ENCODE data around the gene SLC22A13. TPM values are rescaled to one million over a fixed set of nuclear protein-coding genes. Genes with fewer than 3 reads are reported as not detected.
"Not testable (repeated sequence)": the region's sequence is repeated elsewhere in the genome, so short reads cannot be mapped to it uniquely, and the experiment has no call there.

The SLC22A13 gene
- total RNA-seq, 4 donors from 2014 or later = 0.29 to 0.58 (median 0.51) TPM; not detected in 1

DNA sequence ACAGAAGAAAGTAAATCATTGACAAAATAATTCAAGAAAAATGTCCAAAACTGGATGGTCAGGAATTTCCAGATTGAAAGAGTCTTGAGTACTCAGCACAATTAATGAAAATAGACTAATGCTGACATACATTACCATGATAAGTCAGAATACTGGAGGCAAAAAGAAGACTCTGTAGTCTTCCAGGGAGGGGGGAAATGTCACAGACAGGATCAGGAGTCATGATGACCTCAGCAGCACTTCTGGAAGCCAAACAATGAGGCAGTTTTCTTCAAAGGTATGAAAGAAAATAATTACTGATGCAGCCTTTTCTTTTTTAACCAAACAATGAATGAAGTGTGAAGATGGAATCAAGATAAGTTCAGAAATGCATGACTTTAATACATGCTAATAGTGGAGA, 30.1 kb upstream of the SLC22A13 start:
- TF ChIP-seq POLR2A (IDR thresholded peaks at IDR 0.05) = no peak
- TF ChIP-seq, protein P1, sequence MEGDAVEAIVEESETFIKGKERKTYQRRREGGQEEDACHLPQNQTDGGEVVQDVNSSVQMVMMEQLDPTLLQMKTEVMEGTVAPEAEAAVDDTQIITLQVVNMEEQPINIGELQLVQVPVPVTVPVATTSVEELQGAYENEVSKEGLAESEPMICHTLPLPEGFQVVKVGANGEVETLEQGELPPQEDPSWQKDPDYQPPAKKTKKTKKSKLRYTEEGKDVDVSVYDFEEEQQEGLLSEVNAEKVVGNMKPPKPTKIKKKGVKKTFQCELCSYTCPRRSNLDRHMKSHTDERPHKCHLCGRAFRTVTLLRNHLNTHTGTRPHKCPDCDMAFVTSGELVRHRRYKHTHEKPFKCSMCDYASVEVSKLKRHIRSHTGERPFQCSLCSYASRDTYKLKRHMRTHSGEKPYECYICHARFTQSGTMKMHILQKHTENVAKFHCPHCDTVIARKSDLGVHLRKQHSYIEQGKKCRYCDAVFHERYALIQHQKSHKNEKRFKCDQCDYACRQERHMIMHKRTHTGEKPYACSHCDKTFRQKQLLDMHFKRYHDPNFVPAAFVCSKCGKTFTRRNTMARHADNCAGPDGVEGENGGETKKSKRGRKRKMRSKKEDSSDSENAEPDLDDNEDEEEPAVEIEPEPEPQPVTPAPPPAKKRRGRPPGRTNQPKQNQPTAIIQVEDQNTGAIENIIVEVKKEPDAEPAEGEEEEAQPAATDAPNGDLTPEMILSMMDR (IDR thresholded peaks at IDR 0.05 in 4 of 5, conservative IDR thresholded peaks at IDR 0.05 in 1 of 5) = no peak
- Histone ChIP-seq H3K27ac (no peak overlapping the region), H3K9me3 (no peaks in the 10 kb centered on the region), H3K27me3 (no peaks in the 10 kb centered on the region), H3K36me3 (peaks cover 0 to 65% of the 10 kb centered on the region in 2 donors), H3K4me3 (no peak overlapping the region), H3K4me1 (no peaks in the 10 kb centered on the region)
- DNase-seq (no peak), ATAC-seq (no peak)
- intact Hi-C loops (cut with DNase I; ENCODE audit: low total_unique reads) = no loop called here
- in situ Hi-C loops (cut with MboI; ENCODE audit: low sequenced_read_pairs in 4 of 4) = no loop called here

DNA sequence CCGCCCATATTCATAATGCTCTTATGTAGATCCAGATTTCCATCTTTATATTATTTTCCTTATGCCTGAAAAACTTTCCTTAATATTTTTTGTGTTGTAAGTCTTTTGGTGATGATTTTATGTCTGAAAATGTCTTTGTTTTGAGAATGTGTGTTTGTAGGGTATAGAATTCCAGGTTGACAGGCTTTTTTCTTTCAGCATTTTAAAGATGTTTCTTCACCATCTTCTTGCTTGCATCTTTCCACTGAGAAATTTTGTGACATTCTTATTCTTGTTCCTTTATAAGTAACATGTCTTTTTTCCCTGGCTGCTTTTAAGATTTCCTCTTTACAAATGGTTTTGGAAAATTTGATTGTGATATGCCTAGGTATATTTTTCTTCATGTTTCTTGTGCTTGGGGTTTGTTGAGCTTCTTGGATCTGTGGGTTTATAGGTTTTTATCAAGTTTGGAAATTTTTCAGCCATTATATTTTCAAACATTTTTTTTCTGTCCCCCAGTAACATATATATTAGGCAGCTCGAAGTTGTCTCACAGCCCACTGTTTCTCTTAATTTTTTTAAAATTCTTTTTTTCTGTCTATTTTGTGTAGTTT, 27.1 kb upstream of the SLC22A13 start:
- Histone ChIP-seq H3K27me3 (no peaks in the 10 kb centered on the region), H3K9me3 (no peaks in the 10 kb centered on the region), H3K4me3 (no peak overlapping the region), H3K36me3 (peaks cover 0 to 55% of the 10 kb centered on the region in 2 donors), H3K4me1 (no peaks in the 10 kb centered on the region), H3K27ac (no peak overlapping the region)
- no peak for DNase-seq
- no peak for TF ChIP-seq POLR2A (IDR thresholded peaks at IDR 0.05)
- TF ChIP-seq, protein P1 (IDR thresholded peaks at IDR 0.05 in 4 of 5, conservative IDR thresholded peaks at IDR 0.05 in 1 of 5) = no peak
- ATAC-seq = no peak
- intact Hi-C loops (cut with DNase I; ENCODE audit: low total_unique reads) = no loop called here
- in situ Hi-C loops (cut with MboI; ENCODE audit: low sequenced_read_pairs in 4 of 4) = no loop called here

DNA sequence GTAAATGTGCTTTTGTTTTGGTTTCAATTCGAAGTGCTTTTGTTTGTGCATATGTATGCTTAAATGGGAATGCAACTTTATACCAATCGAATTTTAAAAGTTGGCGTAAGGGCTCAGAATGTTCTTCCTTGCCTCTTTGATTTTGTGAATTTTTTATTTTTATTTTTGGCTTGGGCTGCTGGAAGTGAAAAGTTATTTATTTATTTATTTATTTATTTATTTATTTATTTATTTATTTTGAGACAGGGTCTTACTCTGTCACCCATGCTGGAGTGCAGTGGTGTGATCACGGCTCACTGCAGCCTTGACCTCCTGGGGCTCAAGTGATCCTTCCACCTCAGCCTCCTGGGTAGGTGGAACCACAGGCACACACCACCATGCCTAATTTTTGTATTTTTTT, 22.8 kb upstream of the SLC22A13 start:
- H3K4me3 ChIP-seq; H3K9me3 ChIP-seq; in situ Hi-C loops (cut with MboI; ENCODE audit: low sequenced_read_pairs in 4 of 4); H3K4me1 ChIP-seq; intact Hi-C loops (cut with DNase I; ENCODE audit: low total_unique reads); H3K27me3 ChIP-seq; ATAC-seq; DNase-seq; H3K27ac ChIP-seq: not testable (repeated sequence)
- H3K36me3 ChIP-seq = peaks cover 0 to 20% of the 10 kb centered on the region in 2 donors

DNA sequence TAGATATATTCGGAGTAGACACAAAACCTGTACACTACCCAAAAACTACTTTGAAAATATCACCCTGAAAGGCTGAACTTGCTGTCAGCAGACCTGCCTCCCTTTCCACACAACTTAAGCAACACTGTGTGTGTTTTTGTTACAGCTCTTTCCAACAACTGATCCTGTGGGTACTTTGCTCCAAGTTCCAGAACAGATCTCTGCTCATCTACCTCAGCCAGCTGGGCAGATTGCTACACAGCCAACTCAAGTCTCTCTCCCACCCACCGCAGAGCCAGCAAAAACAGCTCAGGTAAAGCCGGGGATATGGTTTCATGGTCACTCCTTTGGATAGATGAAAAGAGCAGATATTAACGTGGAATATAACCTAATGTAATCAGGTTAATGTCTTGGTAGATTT, 19.7 kb upstream of the SLC22A13 start:
- ATAC-seq (peak in 1 of 2 donors; percentile 53), DNase-seq (no peak)
- intact Hi-C loops (cut with DNase I; ENCODE audit: low total_unique reads) (no loop called here), in situ Hi-C loops (cut with MboI; ENCODE audit: low sequenced_read_pairs in 4 of 4) (no loop called here)
- Histone ChIP-seq H3K27me3 (no peaks in the 10 kb centered on the region), H3K9me3 (no peaks in the 10 kb centered on the region), H3K27ac (no peak overlapping the region), H3K4me1 (peaks cover 5 to 10% of the 10 kb centered on the region in 2 donors), H3K36me3 (peaks cover 0 to 18% of the 10 kb centered on the region in 2 donors), H3K4me3 (no peak overlapping the region)
- TF ChIP-seq, protein P1 (IDR thresholded peaks at IDR 0.05 in 4 of 5, conservative IDR thresholded peaks at IDR 0.05 in 1 of 5) = no peak
- no peak for TF ChIP-seq POLR2A (IDR thresholded peaks at IDR 0.05)

DNA sequence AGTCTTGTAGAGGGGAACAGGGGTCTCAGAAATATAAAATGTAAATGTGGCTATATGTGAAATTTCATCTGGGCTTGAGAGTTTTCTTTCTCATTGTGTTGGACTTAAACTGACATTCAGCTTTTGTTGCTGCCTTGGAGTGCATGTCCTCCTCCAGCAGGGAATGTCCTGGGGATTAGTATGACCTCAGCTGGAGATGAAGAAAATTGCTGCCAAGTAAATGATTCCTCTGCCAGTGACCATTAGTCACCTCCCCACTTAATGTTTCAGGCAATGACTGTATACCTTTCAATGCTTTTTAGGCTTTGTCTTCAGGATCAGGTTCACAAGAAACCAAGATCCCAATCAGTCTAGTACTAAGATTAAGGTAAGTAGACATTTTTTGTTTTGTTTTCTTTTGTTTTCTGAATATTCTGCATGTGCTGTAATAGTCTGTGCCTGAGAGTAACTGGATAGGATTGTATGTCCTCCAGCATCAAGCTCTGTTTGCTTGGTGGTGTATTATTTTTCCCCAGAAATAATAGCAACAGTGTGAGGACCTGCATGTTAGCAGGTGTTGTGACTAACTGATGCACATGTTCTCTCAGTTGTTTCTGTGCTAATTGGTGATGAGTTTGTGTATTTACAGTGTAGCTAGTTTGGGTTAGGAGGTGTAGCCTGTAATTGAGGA, 18.1 kb upstream of the SLC22A13 start:
- intact Hi-C loops (cut with DNase I; ENCODE audit: low total_unique reads) = loop anchor here (1.0 kb wide), 1 partner anchor 110 kb away; the partner anchor contains the start of gene ACAA1
- H3K27ac ChIP-seq = peak overlapping the region; percentile 6 to 64 (median 40)
- peaks cover 0 to 32% of the 10 kb centered on the region in 2 donors for H3K36me3 ChIP-seq

More for the DNA sequence above, 18.1 kb upstream of the SLC22A13 start:
- peaks cover 5 to 10% of the 10 kb centered on the region in 2 donors for H3K4me1 ChIP-seq
- H3K9me3 ChIP-seq = no peaks in the 10 kb centered on the region
- peak; percentile 99 for ATAC-seq
- no peak overlapping the region for H3K4me3 ChIP-seq
- peak; percentile 23 to 34 for DNase-seq
- no peaks in the 10 kb centered on the region for H3K27me3 ChIP-seq
- TF ChIP-seq, protein P1 (IDR thresholded peaks at IDR 0.05 in 4 of 5, conservative IDR thresholded peaks at IDR 0.05 in 1 of 5) = peak in 2 of 5 experiments; percentile 10 to 26
- TF ChIP-seq POLR2A (IDR thresholded peaks at IDR 0.05) = no peak
- in situ Hi-C loops (cut with MboI; ENCODE audit: low sequenced_read_pairs in 4 of 4) = no loop called here
